ENCODE data around the gene PDE5A.
"Not testable (repeated sequence)": the region's sequence is repeated elsewhere in the genome, so short reads cannot be mapped to it uniquely, and the experiment has no call there.

Gene PDE5A

DNA sequence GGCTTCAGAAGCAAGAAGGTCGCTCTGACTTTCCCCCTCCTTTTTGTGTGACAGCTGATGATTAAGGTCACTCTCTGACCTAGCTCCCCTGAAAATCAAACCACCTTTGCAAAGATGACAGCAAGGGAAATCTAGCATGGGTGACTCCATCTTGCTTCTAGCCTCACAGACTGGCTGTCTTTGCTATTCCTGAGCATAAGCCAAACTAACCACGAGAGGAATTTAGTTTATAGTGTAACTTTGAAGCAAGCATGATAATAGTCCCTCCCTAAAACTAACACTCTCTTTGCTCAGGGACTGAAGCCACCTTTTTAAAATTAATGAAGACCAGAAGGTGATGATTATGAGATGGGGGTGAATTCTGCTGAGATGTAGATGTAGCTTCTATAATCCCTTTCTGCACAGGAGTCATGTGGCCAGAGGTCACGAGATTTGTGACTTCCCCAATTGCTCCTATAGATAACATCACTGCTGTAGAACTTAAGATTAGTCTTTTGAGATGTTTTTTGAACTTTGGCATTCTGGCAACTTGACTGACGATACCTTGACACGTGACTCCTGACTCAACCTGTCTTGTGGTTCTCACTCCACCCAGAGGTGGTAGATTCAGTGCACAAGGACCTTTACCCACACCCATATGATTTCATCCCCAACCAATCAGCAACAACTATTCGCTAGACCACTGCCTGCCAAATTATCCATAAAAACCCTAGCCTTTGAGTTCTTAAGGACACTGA, 14.9 kb upstream of the PDE5A start:
- no peak for DNase-seq

DNA sequence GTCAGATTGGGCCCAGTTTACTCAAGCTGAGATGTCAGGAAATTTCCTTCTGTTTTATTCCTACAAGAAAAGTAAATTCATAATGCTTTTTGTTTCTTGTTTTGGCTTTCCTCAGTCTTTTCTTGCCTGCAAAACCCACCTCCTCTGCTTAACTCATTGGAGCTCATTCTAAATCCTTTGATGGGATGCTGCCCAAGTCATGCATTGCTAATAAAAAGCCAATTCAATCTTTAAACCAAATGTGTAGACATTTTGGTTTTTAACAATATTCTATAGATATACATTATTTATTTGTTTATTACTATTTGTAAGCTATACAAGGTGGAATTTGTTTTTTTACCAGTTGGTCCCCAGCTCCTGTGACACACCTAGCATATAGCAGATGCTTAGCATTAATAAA, 13.2 kb upstream of the PDE5A start:
- DNase-seq: no peak

DNA sequence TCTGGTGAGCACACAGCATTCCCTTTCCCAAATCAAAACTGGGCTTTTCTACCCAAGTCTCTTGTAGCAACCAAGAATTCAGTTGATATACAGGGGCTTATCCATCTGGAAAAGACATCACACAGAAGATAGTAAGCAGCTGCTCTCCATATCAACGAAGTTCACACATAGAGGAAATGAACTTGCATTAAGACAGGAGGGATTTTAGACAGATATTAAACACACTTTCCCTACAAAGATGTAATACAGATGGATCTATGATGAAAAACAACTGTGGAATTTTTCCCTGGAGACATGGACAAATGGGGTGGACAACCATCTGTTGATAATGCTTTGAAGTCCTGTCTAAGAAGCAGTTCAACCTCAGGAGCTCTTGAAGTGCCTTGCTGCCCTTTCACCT, 9.8 kb upstream of the PDE5A start:
- no peak for DNase-seq

DNA sequence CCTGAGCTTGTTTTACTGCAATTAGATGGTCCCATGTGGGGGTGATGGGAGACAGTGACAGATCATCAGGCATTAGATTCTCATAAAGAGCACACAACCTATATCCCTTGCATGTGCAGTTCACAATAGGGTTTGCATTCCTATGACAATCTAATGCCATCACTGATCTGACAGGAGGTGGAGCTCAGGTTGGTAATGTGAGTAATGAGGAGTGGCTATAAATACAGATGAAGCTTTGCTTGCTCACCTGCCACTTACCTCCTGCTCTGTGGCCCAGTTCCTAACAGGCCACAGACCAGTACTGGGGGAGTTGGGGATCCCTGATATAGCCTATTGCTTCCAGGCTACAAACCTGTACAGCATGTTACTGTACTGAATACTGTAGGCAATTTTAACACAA, 8.2 kb upstream of the PDE5A start:
- DNase-seq: not testable (repeated sequence)

DNA sequence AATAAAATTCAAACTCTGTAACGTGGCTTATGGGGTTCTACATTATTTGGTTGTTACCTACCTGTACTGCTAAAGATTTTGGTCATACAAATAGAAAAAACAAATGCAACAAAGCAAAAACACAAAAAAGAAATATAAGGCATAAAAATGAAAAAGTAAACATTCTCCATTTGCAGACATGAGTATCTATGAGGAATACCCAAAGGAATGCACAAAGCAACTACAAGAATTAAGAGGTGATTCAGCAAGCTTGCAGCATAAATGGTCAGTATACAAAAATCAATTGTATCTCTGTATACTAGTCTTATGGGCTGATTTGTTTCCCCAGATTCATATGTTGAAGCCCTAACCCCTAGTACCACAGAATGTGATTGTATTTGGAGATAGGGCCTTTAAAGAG, 3.6 kb upstream of the PDE5A start:
- no peak for DNase-seq

DNA sequence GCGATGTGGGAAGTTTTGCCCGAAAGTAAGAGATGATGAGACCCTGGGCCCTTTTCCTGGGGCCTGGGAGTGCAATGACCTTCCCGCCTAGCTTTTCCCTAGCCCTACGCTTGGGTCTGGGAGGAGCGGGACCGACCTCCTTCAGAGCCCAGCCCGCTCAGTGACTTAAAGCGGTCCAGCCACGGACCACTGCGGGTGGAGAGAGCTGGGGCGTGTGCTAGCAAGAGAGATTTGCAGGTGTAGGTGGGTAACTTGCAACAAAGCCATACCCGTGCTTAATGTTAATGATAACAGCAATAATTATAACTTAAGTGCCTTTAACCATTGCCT, 503 bp upstream of the PDE5A start:
- no peak for DNase-seq

DNA sequence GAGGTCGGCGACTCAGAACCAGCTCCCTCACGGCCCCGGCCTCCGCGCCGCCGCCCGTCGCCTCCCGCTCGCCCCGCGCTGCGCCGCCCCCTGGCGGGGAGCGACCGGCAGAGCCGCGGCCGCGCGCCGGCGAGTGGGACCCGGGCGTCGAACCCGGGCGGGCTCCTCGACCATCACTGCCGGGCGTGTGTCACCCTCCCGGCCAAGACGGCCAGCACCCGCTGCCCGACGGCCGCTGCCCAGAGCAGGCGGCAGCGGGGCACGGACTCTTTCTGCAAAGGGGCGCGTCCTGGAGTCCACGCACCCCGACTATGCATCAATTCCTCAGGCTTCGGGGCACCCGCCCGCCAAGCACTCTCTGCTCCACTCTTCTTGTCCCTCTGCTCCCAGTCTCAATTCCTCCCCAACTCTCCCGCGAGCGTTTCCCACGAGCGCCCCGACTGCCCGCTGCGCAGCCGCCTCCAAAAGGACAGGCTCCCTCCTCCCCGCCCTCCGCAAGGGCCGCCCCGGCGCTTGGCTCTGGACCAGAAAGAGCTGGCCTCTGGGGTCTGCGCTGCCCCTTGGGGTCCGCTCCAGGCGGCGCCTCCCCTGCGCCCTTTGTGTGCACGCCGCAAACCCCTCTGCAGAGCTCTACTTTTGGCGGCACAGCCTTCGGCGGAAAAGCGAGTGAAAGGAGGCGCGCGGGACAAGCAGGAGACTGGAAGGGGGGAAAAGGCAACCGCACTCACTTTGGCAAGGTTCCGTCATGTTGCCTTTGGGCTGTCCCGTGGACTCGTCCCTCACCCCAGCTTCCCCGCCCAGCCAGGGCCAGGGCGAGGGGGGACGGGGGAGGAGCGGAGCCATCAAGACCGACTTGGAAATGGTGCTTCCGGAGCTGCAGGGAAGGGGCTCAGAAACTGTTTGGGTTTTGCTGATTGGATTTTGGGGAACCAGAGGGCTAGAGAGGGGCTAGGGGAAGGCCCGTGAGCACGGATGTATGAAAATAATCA, 1.0 kb downstream of the PDE5A start:
- DNase-seq: peak; percentile 42

DNA sequence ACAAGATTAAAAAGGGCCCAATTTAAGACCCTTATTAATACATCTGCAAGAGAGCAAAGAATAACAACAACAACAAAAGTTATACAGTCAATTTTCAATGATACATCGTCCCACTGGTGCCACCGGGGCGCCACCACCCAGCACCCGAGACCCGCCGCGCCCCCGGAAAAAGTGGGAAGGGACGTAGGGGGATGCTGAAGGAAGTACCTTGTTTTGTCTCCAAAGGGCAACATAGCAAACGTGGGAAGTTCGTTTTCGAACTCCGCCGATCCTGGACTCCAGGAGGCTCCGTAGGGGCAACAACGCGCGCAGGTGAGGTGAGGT, 1.7 kb downstream of the PDE5A start:
- DNase-seq: no peak

DNA sequence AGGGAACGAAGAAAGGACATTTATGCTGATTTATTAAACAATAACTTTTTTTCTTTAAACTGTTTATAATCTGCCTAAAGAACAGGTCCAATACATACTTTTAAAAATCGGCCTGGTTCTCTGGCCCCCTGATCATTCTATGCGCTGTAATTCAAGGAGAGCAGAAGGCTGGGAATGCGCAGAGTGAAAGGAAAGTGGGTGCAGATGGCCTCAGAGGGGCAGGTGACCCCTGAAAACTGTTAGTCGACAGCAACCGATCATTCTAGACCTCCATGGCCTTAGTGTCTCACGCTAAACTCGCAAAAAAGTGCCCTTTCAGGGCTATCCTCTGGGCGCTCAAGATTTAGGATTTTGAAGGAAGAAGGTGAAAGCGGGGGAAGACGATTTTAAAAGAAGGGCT, 2.2 kb downstream of the PDE5A start:
- DNase-seq: no peak

DNA sequence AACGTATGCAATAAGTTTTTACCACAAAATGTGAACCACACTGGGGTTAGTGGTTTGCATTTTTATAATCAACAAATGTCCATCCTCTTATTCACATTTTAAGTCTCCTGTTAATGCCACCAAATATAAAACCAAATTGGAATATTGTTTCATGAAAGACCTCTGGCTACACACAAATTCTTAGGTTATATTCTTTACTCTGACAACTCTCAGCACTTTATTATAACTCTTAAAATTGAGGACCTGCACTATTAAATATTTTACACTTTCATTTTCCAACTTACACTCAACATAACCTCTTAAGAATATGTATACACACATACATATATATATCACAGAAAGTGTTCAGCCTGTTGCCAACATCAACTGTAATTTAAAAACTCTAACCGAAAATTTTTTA, 2.8 kb downstream of the PDE5A start:
- no peak for DNase-seq

DNA sequence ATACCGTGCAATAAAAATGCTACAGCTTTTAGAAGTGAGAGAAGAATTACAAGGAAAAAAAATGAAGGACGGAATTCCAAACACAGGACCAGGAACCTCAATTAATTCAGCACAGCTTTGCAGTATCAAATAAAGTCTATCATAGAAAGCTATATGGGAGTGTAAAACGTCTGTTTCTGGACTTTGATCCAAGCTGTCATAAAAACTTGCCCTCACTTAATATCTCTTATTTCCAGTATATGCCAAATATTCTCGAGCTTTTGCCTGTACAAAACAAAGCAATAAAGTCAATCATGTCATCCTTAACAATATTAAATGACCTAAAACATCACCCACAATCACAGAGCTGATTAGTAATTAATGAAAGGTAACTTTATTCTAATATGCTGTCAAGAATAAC, 4.2 kb downstream of the PDE5A start:
- DNase-seq: no peak

DNA sequence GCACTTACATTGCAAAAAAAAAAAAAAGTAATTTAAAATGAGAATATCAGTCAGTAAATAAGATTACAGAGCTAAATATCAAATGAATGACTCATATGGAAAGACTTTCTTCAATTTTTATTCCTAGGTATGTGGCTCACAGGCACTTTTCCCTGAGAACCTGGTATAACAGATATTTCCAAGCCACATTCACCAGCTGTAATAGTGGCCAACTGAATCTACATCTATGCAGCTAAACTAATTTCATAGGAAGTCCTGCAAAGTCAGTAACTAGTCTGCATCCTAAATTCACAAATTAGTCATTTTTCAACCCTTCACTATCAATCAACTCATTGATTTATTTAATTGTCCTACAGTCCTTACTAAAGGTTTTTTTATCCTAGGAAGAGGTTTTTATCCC, 5.6 kb downstream of the PDE5A start:
- DNase-seq: no peak

DNA sequence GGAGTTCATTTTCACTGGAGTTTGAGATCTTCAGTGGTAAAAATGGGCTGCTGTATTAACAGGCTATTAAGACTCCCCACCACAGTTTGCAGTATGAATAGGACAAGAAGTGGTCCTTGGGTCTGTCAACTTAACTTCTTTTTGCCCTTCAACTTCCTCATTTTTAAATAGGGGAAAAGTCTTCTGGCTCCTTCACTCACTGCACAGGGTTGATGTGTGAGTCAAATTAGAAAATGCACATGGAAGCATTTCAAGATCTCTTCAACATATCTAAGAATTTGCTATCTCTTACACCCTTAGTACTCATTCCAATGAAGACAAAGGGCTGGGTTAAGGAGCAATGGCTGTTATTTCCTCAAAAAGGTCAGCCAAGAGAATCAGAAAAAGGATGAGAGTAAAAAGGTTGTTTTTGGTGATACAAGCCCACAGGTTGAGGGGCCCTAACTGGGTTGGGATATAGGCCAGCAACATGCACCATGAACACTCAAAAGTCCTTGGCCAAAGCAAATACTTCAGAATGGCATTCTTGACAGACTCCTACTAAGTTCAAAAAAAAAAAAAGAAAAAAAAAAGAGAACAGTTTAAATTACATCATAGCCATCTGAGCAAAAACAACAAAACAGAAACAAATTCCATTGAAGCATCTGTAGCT, 13.4 kb downstream of the PDE5A start:
- no peak for DNase-seq

DNA sequence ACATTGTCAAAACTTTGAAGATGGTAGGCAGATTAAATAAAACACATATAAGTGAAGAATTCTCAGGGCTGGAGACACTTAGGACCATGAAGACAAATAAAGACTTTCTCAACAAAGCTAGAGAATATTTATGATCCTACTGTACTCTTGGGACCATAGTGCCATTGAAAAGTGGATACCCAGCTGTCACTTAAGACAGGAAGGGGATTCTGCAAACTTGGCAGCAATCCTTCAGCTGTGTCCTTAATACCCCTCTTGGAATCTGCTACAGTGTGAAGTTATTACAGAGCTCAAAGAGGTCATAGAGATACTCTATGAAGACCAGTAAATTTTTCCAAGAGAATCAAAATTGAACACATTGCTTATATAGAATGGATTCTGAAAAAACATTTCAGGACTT, 24.3 kb downstream of the PDE5A start:
- DNase-seq: no peak

DNA sequence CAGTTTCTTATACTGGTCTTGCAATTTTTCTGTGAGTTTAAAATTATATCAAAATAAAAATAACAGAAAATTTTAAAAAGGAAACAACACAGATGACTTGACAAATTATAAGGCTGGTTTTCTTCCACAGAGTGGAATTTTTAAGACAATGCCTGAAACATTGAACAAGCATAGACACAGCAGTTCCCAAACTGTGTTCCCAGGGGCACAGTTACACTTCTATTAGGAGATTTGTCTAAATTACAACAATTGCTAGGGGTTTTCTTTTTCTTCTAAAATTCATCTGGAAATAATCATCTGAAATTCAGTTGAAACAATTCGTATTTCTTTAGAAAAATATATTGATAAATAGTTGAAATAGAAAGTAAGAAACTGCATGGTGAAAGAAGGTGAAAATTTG, 26.2 kb downstream of the PDE5A start:
- DNase-seq: no peak

DNA sequence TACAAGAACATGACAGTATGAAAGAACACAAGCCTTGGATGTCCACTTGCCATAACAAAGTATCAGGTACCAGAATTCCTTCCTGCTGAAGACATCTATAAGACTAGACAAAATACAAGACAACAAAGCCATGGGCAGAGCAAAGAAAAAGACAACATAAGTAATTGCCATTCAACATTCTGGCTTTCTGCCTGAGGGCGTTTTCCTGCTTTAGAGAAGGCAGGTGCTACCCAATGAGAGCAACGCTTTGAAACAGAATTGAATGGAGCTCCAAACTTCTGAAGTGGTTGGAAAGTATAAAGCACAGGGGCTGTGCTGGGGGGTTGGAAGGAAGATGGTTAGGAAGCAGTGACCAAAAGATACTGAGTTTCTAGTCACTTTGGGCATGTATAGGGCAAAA, 30.1 kb downstream of the PDE5A start:
- DNase-seq: no peak

DNA sequence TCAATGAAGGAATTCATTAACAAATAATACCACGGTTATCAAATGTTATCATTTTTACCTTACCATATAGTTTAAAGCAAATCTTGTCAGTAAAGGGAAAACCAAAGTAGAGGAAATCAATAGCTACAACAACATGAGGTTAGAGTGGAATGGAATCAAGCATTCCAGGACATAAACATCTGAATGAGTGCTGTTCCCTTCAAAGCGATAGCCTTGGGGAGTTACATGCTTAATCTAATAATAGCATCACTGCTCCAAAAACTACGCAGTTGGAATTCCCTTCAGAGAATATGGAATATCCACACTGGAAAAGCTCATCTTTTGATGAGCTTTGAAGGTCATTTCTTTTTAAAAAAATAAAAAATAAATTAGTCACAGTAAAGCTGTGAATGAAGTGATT, 31.2 kb downstream of the PDE5A start:
- DNase-seq: no peak

DNA sequence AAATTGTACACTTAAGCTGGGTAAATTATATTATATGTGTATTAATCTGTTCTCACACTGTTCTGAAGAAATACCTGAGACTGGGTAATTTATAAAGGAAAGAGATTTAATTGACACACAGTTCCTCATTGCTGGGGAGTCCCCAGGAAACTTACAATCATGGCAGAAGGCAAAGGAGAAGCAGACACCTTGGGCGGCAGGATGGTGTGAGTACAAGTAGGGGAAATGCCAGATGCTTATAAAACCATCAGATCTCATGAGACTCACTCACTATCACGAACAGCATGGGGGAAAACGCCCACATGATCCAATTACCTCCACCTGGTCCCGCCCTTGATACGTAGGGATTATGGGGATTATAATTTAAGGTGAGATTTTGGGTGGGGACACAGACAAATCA, 34.9 kb downstream of the PDE5A start:
- DNase-seq: no peak

DNA sequence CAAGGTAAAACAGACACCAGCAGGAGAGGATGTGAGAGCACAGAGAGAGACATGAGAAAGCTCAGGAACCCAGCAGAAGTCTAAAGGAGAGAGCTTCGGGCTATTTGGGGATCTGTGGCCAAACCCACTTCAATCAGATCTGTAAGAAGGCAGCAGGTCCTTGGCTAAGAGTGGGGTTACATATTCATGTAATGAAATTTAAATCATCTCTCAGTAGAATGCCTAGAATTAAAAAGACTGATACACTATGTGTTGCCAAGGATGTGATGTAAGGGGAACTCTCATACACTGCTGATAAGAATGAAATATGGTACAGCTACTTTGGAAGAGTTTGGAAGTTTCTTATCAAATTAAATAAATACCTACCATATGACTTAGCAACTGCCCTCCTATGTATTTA, 35.8 kb downstream of the PDE5A start:
- no peak for DNase-seq

DNA sequence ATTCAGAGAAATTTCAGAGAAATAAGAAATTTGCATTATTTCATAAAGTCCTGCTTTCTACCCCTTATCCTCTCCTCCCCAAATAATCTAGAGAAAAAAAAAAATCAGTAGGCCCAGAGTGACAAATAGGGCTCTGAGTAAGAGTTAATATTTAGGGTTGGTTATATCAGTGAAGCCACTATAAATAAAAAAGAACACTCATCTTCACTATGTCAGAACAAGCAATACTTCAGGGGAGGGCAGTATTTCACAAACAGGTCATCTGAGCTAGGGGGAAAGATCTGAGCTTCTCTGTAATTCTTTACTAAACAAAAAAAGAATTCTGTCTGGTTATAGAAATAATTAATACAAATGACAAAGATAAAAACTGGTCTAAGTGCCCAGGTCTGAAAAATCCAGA, 39.4 kb downstream of the PDE5A start:
- DNase-seq: no peak

DNA sequence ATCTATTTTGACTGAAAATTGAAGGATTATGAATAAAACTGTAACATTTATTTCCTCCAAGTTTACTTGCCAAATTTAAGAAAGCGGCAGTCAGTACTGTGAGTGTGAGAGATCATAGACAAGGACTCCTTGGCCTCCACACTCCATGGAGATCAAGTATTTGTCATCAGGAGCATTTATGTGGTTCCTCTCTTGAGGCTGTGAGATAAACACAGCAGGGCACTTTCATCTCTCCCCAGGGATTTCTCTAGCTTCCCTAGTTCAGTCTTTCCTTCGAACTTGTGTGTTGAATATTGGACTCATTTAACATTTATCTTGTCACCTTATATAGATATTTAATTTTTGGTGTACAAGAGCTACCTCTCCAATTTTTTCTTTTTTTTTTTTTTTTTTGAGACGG, 40.8 kb downstream of the PDE5A start:
- DNase-seq: no peak

DNA sequence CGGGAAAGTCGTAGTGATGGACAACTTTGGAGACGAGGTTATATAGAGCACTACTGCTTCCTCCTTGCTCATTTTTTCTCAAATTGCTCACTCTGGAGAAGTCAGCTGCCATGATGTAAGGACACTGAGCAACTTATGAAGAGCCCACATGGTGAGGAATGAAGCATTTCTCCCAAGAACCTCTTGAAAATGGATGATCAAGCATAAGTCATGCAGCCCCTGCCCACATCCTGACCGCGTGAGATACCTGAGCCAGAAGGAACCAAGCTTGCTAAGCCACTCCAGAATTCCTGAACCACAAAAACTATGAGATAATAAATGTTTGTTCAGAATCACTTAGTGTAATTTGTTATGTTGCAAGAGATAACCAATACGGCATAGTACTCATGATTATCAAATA, 42.8 kb downstream of the PDE5A start:
- DNase-seq: no peak

DNA sequence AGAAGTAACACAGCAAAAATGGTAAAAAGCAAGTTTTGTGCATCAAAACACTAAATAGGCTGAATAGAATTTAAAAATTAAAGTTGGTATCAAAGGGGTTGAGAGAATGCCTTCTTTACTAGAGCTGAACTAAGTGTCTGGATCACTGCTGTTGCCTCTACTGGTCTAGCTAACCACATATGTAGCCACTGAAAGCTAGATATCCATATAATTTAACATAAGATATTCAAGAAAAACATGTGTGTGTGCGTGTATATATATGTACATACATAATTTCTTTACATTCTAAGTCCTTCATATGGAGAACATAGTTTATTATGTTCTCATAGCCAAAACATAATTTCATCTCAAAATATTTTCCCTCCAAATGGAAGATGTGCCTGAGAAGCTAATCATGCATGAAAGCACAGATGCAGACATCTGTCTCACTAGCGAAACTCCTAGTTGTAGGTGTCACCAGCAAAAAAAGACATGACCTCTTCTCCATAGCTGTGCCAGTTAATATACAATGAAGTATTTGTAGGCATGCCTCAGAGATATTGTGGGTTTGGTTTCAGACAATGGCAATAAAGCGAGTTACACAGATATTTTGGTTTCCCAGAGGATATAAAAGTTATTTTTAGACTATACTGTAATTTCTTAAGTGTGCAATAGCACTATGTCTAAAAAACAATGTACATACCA, 47.3 kb downstream of the PDE5A start:
- DNase-seq: no peak

DNA sequence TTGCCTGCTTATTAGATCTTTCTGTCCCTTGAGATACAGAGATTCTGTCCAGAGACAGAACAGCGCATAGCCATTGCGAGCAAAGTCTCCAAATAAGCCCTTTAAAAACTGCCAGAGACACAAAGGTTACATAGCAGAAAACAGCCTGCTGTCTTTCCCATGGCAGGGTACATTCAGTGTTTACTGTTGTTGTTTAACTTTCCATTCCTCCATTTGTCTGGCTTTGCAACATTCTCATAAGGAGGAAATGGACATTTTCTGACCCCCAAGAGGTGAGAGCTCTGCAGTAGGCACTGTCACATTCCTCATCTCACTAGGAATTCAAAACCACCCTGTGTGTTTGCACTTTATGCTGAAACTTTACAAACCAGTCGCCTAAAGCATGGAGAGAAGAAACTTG, 48.3 kb downstream of the PDE5A start:
- no peak for DNase-seq
